Measurements from ENCODE around the gene TCP11. TPM values are rescaled to one million over a fixed set of nuclear protein-coding genes. Genes with fewer than 3 reads are reported as not detected.

The TCP11 gene
- total RNA-seq, 1 donor from 2014 or later = not detected

- intact Hi-C loops (cut with DNase I) = no loop called here
- H3K4me1 ChIP-seq = peaks cover 10% of the 10 kb centered on the region
- DNase-seq (ENCODE audit: extremely low spot score in 2 of 2) = no peak
- H3K4me3 ChIP-seq = no peak overlapping the region
- H3K9me3 ChIP-seq = no peaks in the 10 kb centered on the region
- H3K27ac ChIP-seq = no peak overlapping the region
- TF ChIP-seq CTCF (IDR thresholded peaks at IDR 0.05) (no peak), POLR2AphosphoS5 (IDR thresholded peaks at IDR 0.05; ENCODE audit: insufficient read depth in 1 of 2, low read depth in 1 of 2) (no peak), POLR2A (IDR thresholded peaks at IDR 0.05) (no peak)
- H3K27me3 ChIP-seq = no peaks in the 10 kb centered on the region
- peaks cover 0 to 42% of the 10 kb centered on the region in 2 donors for H3K36me3 ChIP-seq
These were observed 63.4 kb downstream of the TCP11 start for GRCh38 chr6:35077713-35078105.

GRCh38 chr6:35076997-35077712 is 64.0 kb downstream of the TCP11 start:
- Histone ChIP-seq H3K9me3 (no peaks in the 10 kb centered on the region), H3K27ac (no peak overlapping the region), H3K36me3 (peaks cover 0 to 37% of the 10 kb centered on the region in 2 donors), H3K4me1 (peaks cover 10% of the 10 kb centered on the region), H3K4me3 (no peak overlapping the region), H3K27me3 (no peaks in the 10 kb centered on the region)
- DNase-seq (ENCODE audit: extremely low spot score in 2 of 2) = no peak
- intact Hi-C loops (cut with DNase I) = no loop called here
- TF ChIP-seq POLR2A (IDR thresholded peaks at IDR 0.05) = no peak
- TF ChIP-seq CTCF (IDR thresholded peaks at IDR 0.05) = no peak
- TF ChIP-seq POLR2AphosphoS5 (IDR thresholded peaks at IDR 0.05; ENCODE audit: insufficient read depth in 1 of 2, low read depth in 1 of 2) = no peak

GRCh38 chr6:35073766-35074471 is 67.2 kb downstream of the TCP11 start:
- intact Hi-C loops (cut with DNase I) = no loop called here
- Histone ChIP-seq H3K4me1 (no peaks in the 10 kb centered on the region), H3K27ac (no peak overlapping the region), H3K27me3 (no peaks in the 10 kb centered on the region), H3K9me3 (no peaks in the 10 kb centered on the region), H3K36me3 (peaks cover 0 to 16% of the 10 kb centered on the region in 2 donors), H3K4me3 (no peak overlapping the region)
- DNase-seq (ENCODE audit: extremely low spot score in 2 of 2) = no peak
- TF ChIP-seq POLR2A (IDR thresholded peaks at IDR 0.05) = no peak
- no peak for TF ChIP-seq POLR2AphosphoS5 (IDR thresholded peaks at IDR 0.05; ENCODE audit: insufficient read depth in 1 of 2, low read depth in 1 of 2)
- TF ChIP-seq CTCF (IDR thresholded peaks at IDR 0.05) = no peak

- Histone ChIP-seq H3K4me1 (peaks cover 5% of the 10 kb centered on the region), H3K27ac (no peak overlapping the region), H3K27me3 (no peaks in the 10 kb centered on the region), H3K9me3 (no peaks in the 10 kb centered on the region), H3K36me3 (peaks cover 0 to 9% of the 10 kb centered on the region in 2 donors), H3K4me3 (no peak overlapping the region)
- TF ChIP-seq POLR2A (IDR thresholded peaks at IDR 0.05) (no peak), POLR2AphosphoS5 (IDR thresholded peaks at IDR 0.05; ENCODE audit: insufficient read depth in 1 of 2, low read depth in 1 of 2) (no peak), CTCF (IDR thresholded peaks at IDR 0.05) (no peak)
- intact Hi-C loops (cut with DNase I) = no loop called here
- no peak for DNase-seq (ENCODE audit: extremely low spot score in 2 of 2)
These were observed 67.9 kb downstream of the TCP11 start for GRCh38 chr6:35073211-35073610.

- Histone ChIP-seq H3K27me3 (no peaks in the 10 kb centered on the region), H3K27ac (no peak overlapping the region), H3K9me3 (no peaks in the 10 kb centered on the region), H3K4me1 (peaks cover 9% of the 10 kb centered on the region), H3K4me3 (no peak overlapping the region), H3K36me3 (peaks cover 0 to 8% of the 10 kb centered on the region in 2 donors)
- DNase-seq (ENCODE audit: extremely low spot score in 2 of 2) = no peak
- no peak for TF ChIP-seq POLR2A (IDR thresholded peaks at IDR 0.05)
- no peak for TF ChIP-seq POLR2AphosphoS5 (IDR thresholded peaks at IDR 0.05; ENCODE audit: insufficient read depth in 1 of 2, low read depth in 1 of 2)
- no peak for TF ChIP-seq CTCF (IDR thresholded peaks at IDR 0.05)
- intact Hi-C loops (cut with DNase I) = no loop called here
These were observed 68.5 kb downstream of the TCP11 start for GRCh38 chr6:35072698-35073055.

Measured in vagina (tissue), 2 donors.